Trophoblast cell (in vitro differentiated cells and primary cell): ENCODE results near the gene BCORL1.

Source experiments
- DNase-seq, 2 donors: peaks; one replicate each; pipeline ENCODE4 v3.0.0-alpha.2; 2016
- H2AFZ ChIP-seq: 2 replicates; pipeline ENCODE4 v1.6.1; 2013; ENCODE audit warnings: low read length, moderate library complexity, mild to moderate bottlenecking; ENCODE audit not compliant: insufficient read depth, poor library complexity
- H2AK5ac ChIP-seq: 2 replicates; pipeline ENCODE4 v1.6.1; 2013; ENCODE audit warnings: mild to moderate bottlenecking, low read length
- H2BK120ac ChIP-seq: 2 replicates; pipeline ENCODE4 v1.6.1; 2013; ENCODE audit warnings: low read length, mild to moderate bottlenecking, moderate library complexity; ENCODE audit not compliant: insufficient read depth, poor library complexity
- H2BK12ac ChIP-seq: 2 replicates; pipeline ENCODE4 v1.6.1; 2013; ENCODE audit warnings: mild to moderate bottlenecking, low read length, moderate library complexity
- H2BK5ac ChIP-seq: 2 replicates; pipeline ENCODE4 v1.6.1; 2013; ENCODE audit warnings: low read length, low read depth, moderate library complexity, mild to moderate bottlenecking; ENCODE audit not compliant: poor library complexity
- H3K14ac ChIP-seq: 2 replicates; pipeline ENCODE4 v1.6.1; 2013; ENCODE audit warnings: mild to moderate bottlenecking, low read length
- H3K18ac ChIP-seq: 2 replicates; pipeline ENCODE4 v1.6.1; 2013; ENCODE audit warnings: mild to moderate bottlenecking, low read length
- H3K23ac ChIP-seq: 2 replicates; pipeline ENCODE4 v1.6.1; 2013; ENCODE audit warnings: low read length
- H3K27ac ChIP-seq: 2 replicates; pipeline ENCODE4 v1.5.1; 2013; ENCODE audit warnings: low read depth, mild to moderate bottlenecking, inconsistent platforms, low read length, moderate library complexity
- H3K27me3 ChIP-seq: 2 replicates; pipeline ENCODE4 v1.6.1; 2013; ENCODE audit warnings: inconsistent platforms, mild to moderate bottlenecking, low read length, moderate library complexity; ENCODE audit not compliant: insufficient read depth
- H3K36me3 ChIP-seq, 2 experiments: 1 replicate in 1 of 2; 2 replicates in 1 of 2; pipeline ENCODE4 v1.6.1; 2013; ENCODE audit warnings: low read length in 2 of 2, mild to moderate bottlenecking in 2 of 2, moderate library complexity in 1 of 2; ENCODE audit not compliant: insufficient read depth in 2 of 2, control insufficient read depth in 1 of 2
- H3K4ac ChIP-seq: 2 replicates; pipeline ENCODE4 v1.6.1; 2013; ENCODE audit warnings: low read depth, mild to moderate bottlenecking, low read length, moderate library complexity
- H3K4me1 ChIP-seq, 2 experiments: 1 replicate in 1 of 2; 2 replicates in 1 of 2; pipeline ENCODE4 v1.6.1; 2013; ENCODE audit warnings: low read length in 2 of 2, mild to moderate bottlenecking in 2 of 2, moderate library complexity in 1 of 2; ENCODE audit not compliant: insufficient read depth in 2 of 2, control insufficient read depth in 1 of 2
- H3K4me2 ChIP-seq: 2 replicates; pipeline ENCODE4 v1.6.1; 2013; ENCODE audit warnings: inconsistent platforms, mild to moderate bottlenecking, low read length, moderate library complexity
- H3K4me3 ChIP-seq: 2 replicates; pipeline ENCODE4 v1.5.1; 2013; ENCODE audit warnings: mild to moderate bottlenecking, low read depth, low read length, inconsistent platforms
- H3K79me1 ChIP-seq: one replicate; pipeline ENCODE4 v1.6.1; 2013; ENCODE audit warnings: low read length
- H3K79me2 ChIP-seq: 2 replicates; pipeline ENCODE4 v1.6.1; 2013; ENCODE audit warnings: low read length, mild to moderate bottlenecking; ENCODE audit not compliant: control insufficient read depth, insufficient read depth, poor library complexity
- H3K9ac ChIP-seq: 2 replicates; pipeline ENCODE4 v1.6.1; 2013; ENCODE audit warnings: mild to moderate bottlenecking, low read length
- H3K9me3 ChIP-seq: 2 replicates; pipeline ENCODE4 v1.6.1; 2013; ENCODE audit warnings: low read depth, mild to moderate bottlenecking, control low read depth, inconsistent platforms, low read length; ENCODE audit not compliant: insufficient read depth
- H4K12ac ChIP-seq: 2 replicates; pipeline ENCODE4 v1.6.1; 2013; ENCODE audit warnings: low read depth, mild to moderate bottlenecking, low read length, moderate library complexity
- H4K8ac ChIP-seq: 2 replicates; pipeline ENCODE4 v1.6.1; 2013; ENCODE audit warnings: low read depth, mild to moderate bottlenecking, low read length, moderate library complexity
- H4K91ac ChIP-seq: one replicate; pipeline ENCODE4 v1.6.1; 2013; ENCODE audit warnings: low read depth, mild to moderate bottlenecking, low read length, moderate library complexity
- WGBS: extraction: QIAGEN DNeasy Blood & Tissue Kit; methylation state at CpG from one replicate; pipeline ENCODE4 v1.1.7; 2013; ENCODE audit warnings: missing lambda C conversion rate; ENCODE audit not compliant: insufficient read length, insufficient coverage; ENCODE audit errors: extremely low coverage; 5-methylcytosine and 5-hydroxymethylcytosine counted together

Gene BCORL1

DNA sequence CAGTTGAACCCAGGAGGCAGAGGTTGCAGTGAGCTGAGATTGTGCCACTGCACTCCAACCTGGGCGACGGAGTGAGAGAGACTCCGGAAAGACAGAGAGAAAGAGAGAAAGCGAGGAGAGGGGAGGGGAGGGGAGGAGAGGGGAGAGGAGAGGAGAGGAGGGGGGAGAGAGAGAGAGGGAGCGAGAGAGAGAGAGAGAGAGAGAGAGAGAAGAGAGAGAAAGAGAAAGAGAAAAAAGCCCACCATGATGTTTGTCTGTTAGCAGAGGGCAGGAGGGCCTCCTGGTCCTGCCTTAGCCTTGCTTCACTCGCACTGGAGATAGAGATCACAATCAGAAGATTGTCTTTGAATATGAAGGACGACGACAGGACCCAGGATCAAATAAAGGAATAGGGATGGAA, 18.7 kb upstream of the BCORL1 start:
- WGBS, result no CpG with 5 or more reads among the region's 8 CpGs
- no peak overlapping the region for H4K12ac ChIP-seq
- H4K8ac ChIP-seq, result no peak overlapping the region
- H3K27me3 ChIP-seq, result no peaks in the 10 kb centered on the region
- no peak for DNase-seq
- no peak overlapping the region for H3K4ac ChIP-seq
- H3K79me1 ChIP-seq, result peaks cover 4% of the 10 kb centered on the region
- no peak overlapping the region for H2BK120ac ChIP-seq
- no peak overlapping the region for H2BK5ac ChIP-seq
- peaks cover 11 to 12% of the 10 kb centered on the region in 2 experiments for H3K4me1 ChIP-seq
- no peak overlapping the region for H3K9ac ChIP-seq
- no peak overlapping the region for H3K27ac ChIP-seq
- no peak overlapping the region for H3K14ac ChIP-seq
- H3K79me2 ChIP-seq, result no peaks in the 10 kb centered on the region
- no peak overlapping the region for H2AK5ac ChIP-seq
- H4K91ac ChIP-seq, result no peak overlapping the region
- H3K9me3 ChIP-seq, result no peaks in the 10 kb centered on the region
- H3K4me2 ChIP-seq, result no peak overlapping the region
- H3K18ac ChIP-seq, result no peak overlapping the region
- H2BK12ac ChIP-seq, result no peak overlapping the region
- H2AFZ ChIP-seq, result no peak overlapping the region
- H3K4me3 ChIP-seq, result no peak overlapping the region
- H3K23ac ChIP-seq, result no peak overlapping the region
- no peaks in the 10 kb centered on the region for H3K36me3 ChIP-seq

GRCh38 chrX:129965166-129965565, 17.3 kb upstream of the BCORL1 start:
- WGBS, result no CpG with 5 or more reads among the region's 6 CpGs
- no peak overlapping the region for H4K8ac ChIP-seq
- H3K9ac ChIP-seq, result no peak overlapping the region

GRCh38 chrX:129968968-129969367, 13.5 kb upstream of the BCORL1 start:
- H3K36me3 ChIP-seq, result no peaks in the 10 kb centered on the region
- H4K8ac ChIP-seq, result no peak overlapping the region
- H3K4me1 ChIP-seq, result no peaks in the 10 kb centered on the region
- H3K14ac ChIP-seq, result no peak overlapping the region
- H2AK5ac ChIP-seq, result no peak overlapping the region
- H3K23ac ChIP-seq, result no peak overlapping the region
- H2BK120ac ChIP-seq, result no peak overlapping the region
- no peak overlapping the region for H2BK12ac ChIP-seq
- no peaks in the 10 kb centered on the region for H3K79me2 ChIP-seq
- no peak overlapping the region for H4K12ac ChIP-seq
- no peak overlapping the region for H3K27ac ChIP-seq
- no peak overlapping the region for H3K4me3 ChIP-seq
- no peak overlapping the region for H2AFZ ChIP-seq
- DNase-seq, result no peak
- no peak overlapping the region for H3K4ac ChIP-seq
- no peak overlapping the region for H2BK5ac ChIP-seq
- H3K18ac ChIP-seq, result no peak overlapping the region
- WGBS, result no CpG with 5 or more reads among the region's 3 CpGs
- H3K4me2 ChIP-seq, result no peak overlapping the region
- H3K9ac ChIP-seq, result no peak overlapping the region
- no peaks in the 10 kb centered on the region for H3K79me1 ChIP-seq
- no peaks in the 10 kb centered on the region for H3K9me3 ChIP-seq
- H4K91ac ChIP-seq, result no peak overlapping the region
- H3K27me3 ChIP-seq, result no peaks in the 10 kb centered on the region

More at GRCh38 chrX:129965166-129965565, 17.3 kb upstream of the BCORL1 start:
- Histone ChIP-seq H2BK120ac (no peak overlapping the region), H3K9me3 (no peaks in the 10 kb centered on the region), H3K4ac (no peak overlapping the region), H3K36me3 (no peaks in the 10 kb centered on the region), H3K27ac (no peak overlapping the region), H4K91ac (no peak overlapping the region), H3K4me1 (peaks cover 5 to 6% of the 10 kb centered on the region in 2 experiments), H4K12ac (no peak overlapping the region), H2AFZ (no peak overlapping the region), H3K18ac (no peak overlapping the region), H3K23ac (no peak overlapping the region), H2BK5ac (no peak overlapping the region), H3K79me1 (peaks cover 4% of the 10 kb centered on the region), H3K4me2 (no peak overlapping the region), H3K14ac (no peak overlapping the region), H2BK12ac (no peak overlapping the region), H3K79me2 (no peaks in the 10 kb centered on the region), H3K4me3 (no peak overlapping the region), H3K27me3 (no peaks in the 10 kb centered on the region), H2AK5ac (no peak overlapping the region)
- no peak for DNase-seq

DNA sequence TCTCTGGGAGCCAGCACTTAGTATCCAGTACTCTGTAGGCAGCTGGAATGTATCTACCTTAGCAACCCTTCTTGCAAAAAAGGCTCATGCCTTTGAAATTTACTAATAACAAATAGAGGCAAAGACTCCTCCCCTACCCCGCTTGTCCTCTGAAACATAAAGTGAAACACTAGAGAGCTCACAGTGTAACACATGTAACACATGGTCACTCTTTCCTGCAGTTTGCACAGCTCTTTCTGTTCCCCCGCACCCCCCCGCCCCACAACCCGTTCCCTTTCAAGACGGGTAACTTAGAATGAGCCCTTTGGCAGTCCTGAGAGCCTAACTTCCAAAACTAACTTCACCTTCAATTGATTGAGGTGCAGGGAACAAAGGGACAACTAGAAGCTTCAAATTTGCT, 6.0 kb upstream of the BCORL1 start:
- no peak overlapping the region for H3K14ac ChIP-seq
- peaks cover 2 to 4% of the 10 kb centered on the region in 2 experiments for H3K4me1 ChIP-seq
- no peak overlapping the region for H2AK5ac ChIP-seq
- peaks cover 7% of the 10 kb centered on the region for H3K27me3 ChIP-seq
- no peak overlapping the region for H3K9ac ChIP-seq
- H4K12ac ChIP-seq, result no peak overlapping the region
- H3K23ac ChIP-seq, result no peak overlapping the region
- H3K9me3 ChIP-seq, result no peaks in the 10 kb centered on the region
- H2BK5ac ChIP-seq, result no peak overlapping the region
- no peaks in the 10 kb centered on the region for H3K36me3 ChIP-seq
- no peak overlapping the region for H4K8ac ChIP-seq
- no peak overlapping the region for H3K18ac ChIP-seq
- H2BK120ac ChIP-seq, result no peak overlapping the region
- no CpG with 5 or more reads among the region's 5 CpGs for WGBS
- no peak overlapping the region for H2AFZ ChIP-seq
- no peaks in the 10 kb centered on the region for H3K79me2 ChIP-seq
- H4K91ac ChIP-seq, result no peak overlapping the region
- no peak for DNase-seq
- no peak overlapping the region for H3K4ac ChIP-seq
- no peak overlapping the region for H3K27ac ChIP-seq
- H3K4me3 ChIP-seq, result no peak overlapping the region
- peaks cover 2% of the 10 kb centered on the region for H3K79me1 ChIP-seq
- no peak overlapping the region for H3K4me2 ChIP-seq
- H2BK12ac ChIP-seq, result no peak overlapping the region
